HG02610 (cell line): ENCODE data around the gene SETDB1.

Source experiments
- ATAC-seq: cut with Tn5 transposase; IDR thresholded peaks from one replicate; pipeline ENCODE4 v1.9.1; 2021; ENCODE audit warnings: mild to moderate bottlenecking, moderate library complexity; ENCODE audit not compliant: unreplicated experiment

The SETDB1 gene

DNA sequence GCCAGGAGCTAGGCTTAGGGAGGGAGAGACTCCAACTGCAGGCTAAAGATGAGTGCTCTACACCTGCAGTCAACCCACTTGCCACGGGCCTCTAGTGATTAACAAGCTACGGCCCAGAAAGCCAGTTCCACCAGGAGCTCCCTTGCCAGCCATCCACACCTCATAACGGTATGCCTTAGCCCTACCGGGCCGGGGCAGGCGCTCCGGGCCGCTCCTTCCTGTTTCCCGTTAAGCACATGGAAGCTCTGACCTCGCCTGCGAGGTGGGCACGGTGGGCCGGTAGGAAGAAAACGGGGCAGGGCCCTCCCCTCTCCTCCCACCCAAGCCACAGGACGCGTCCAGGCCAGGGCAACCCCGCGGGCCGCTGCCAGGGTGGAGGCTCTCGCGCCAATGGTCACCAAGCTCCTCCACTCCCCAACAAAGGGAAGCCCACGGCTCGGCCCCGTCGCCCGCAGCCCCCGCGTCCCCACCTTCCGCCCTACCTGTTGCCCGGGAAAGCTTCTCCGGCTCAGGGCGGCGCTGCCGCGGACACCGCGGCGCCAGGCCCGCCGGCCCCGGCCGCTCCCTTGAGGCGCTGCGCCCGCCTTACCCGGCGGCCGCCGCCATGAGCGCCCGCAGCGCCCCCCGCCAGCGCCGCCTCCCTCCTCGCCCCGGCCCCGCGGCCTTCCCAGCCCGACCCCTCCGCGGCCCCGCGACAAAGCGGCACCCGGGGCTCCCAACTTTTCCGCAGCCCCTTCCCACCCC lies 47.8 kb downstream of the SETDB1 start:
- ATAC-seq, result peak; percentile 38

DNA sequence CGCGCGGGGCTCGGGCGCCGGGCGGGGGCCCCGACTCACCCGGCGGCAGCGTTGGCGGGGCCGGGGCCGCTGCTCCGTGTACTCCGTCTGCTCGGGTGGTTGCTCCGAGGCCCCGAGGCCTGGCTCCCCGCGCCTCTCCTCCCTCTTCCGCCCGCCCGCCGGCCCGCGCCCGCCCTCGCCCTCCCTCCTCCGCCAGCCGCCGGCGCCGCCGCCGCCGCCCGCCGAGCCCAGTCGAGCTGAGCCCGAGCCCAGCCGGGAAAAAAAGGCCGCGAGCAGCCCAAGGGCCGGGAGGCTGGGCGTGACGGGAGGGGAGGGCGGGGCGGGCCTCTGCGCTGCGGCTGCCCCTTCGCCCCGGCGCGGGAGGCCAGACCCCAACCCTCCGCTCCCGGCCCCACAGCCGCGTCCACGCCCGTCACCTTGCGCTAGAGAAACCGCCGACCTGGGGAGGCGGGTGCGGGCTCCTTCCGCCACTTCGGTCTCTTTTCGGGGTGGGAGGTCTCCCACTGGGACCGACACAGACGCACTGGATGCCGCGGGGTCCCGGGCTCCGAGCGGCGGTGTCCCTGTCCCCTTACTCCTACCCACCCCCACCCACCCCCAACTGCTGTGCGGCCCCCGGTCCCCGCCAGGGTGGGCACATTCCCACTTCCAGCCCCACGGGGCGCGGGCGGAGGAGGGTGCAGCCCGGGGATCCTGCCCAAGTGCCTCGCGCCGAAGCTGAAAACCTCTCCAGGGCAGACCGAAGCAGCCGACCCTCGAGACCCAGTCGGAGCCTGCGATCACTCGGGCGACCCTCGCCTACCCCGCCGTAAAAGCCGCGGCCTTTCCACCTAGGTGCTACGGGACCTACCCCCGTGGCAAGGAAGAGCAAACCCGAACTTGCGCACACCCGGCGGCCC lies 48.7 kb downstream of the SETDB1 start, which contains the start of gene CERS2:
CERS2 (minus strand) TSS at position 256 of the 899 bp plus-strand sequence. CDS start 5,745 bp downstream, outside the sequence.
- peak; percentile 48 for ATAC-seq

DNA sequence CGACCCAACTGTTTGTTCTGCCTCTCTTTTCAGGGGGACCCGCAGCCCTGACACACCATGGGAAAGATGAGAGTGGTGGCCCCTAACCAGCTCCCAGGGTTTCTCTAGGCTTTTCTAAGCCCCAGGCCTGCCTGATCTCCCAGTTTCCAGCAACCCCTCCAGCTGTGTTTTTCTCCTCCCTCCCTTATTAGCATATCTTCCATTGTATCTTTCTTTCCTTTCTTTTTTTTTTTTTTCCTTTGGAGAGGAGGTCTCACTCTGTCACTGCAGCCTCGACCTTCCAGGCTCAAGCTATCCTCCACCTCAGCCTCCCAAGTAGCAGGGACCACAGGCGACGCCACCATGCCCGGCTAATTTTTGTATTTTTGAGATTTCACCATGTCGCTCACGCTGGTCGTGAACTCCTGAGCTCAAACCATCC lies 50.2 kb downstream of the SETDB1 start:
- ATAC-seq, result no peak

DNA sequence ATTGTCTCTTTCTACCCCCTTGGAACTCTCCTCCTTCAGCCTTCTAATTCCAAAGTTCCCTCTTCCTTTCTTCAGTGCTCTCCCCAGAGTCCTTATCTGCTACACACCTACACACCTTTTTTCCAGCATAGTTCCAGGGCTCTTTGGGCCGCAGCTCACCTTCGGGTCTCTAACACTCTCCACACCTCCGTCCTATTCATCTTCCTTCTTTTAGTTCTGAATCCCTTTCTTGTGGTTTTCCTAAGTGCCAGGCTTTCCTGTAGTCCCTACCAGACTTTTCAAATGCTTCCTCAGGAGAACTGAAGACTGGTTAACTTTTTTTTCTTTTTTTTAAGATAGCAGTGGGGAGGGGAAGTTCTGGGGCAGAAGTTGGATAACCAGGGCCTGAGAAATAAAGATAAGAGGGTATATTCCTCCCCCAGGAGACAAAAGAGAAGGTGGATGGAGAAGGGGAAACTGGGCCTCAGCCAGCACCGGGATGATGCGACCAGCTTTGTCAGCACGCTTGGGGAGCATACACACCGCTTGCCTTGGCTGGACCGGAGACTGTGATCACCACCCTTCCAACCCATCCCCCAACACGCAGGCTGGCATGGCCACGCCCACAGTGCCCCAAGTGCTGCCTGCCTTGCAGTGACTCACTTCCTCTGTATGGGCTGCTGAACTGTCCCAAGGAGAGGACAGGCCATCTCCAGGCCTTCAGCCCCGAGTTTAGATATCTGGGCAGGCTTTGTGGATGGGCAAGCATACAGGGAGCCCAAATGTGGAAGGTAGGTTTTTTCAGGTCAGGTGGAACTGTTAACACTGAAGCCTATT lies 50.9 kb downstream of the SETDB1 start:
- ATAC-seq, result no peak

DNA sequence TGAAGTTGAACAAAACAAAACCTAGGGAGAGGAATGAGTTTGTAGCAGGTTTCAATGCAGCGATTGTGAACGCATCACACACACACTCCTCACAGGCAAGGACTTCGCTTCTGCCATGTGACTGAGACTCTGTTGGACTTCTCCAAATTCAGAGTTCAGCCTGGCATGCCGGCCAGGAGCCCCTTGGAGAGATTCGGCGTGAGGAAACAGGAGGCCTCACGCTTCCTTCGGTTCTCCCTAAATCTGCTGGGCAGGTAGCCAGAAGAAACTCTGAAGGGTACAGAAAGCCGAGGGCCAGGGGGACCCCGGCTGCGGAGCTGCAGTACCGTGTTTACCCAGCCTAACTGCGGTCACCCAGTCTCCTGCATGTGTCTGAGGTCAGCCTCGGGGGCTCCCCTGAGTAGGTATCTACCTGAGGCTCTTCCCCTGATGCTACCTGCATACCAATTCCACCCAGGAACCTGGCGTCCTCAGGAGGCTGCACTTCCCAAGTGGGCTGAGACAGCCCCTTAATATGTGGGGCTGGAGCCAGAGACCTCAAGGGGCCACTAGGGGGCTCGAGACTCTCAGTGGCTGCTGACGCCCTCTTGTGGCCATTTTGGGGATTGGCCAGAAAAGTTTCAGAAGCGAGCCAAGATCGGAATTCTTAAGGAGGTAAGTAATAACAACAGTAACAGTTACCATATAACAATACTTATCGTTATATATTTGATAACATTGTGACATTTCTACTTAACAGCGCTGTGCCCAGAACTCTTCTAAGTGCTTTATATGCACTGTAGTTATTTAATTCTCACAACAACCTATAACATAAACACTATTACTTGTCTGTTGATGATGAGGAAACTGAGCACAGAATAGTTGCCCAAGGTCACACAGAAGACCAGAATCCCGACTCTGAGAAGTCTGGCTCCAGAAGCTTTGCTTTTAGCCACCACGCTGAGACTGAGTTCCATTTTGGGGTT lies 53.2 kb downstream of the SETDB1 start:
- peak; percentile 42 for ATAC-seq

DNA sequence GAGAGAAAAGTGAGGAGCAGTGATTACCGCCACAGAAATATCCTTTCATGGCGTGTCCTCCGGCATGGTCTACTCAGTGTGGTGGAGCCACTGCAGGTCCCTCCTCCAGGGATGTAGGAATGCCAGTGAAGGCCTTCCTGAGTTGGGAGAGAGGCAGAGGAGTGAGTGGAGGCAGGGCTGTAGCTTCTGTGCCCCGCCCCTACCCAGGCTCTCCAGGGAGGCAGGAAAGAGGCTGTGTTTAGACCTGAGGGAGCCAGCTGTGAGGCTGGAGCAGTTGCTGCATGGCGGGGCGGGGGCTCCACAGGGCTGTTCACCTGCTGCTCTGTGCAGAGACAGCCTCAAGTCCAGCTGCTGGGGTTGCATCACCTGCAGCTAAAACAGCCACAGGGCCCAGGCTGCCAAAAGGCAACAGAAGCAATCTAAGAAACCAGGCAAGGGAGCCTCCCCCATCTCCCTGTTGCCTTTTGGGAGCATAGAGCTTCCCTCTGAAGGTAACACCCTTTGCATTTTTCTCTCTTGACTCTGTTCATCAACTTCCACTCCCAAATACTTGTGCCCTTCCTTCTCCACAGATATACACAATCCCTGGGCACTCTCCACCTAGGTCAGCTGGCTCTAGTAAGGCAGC lies 55.1 kb downstream of the SETDB1 start:
- ATAC-seq, result no peak

DNA sequence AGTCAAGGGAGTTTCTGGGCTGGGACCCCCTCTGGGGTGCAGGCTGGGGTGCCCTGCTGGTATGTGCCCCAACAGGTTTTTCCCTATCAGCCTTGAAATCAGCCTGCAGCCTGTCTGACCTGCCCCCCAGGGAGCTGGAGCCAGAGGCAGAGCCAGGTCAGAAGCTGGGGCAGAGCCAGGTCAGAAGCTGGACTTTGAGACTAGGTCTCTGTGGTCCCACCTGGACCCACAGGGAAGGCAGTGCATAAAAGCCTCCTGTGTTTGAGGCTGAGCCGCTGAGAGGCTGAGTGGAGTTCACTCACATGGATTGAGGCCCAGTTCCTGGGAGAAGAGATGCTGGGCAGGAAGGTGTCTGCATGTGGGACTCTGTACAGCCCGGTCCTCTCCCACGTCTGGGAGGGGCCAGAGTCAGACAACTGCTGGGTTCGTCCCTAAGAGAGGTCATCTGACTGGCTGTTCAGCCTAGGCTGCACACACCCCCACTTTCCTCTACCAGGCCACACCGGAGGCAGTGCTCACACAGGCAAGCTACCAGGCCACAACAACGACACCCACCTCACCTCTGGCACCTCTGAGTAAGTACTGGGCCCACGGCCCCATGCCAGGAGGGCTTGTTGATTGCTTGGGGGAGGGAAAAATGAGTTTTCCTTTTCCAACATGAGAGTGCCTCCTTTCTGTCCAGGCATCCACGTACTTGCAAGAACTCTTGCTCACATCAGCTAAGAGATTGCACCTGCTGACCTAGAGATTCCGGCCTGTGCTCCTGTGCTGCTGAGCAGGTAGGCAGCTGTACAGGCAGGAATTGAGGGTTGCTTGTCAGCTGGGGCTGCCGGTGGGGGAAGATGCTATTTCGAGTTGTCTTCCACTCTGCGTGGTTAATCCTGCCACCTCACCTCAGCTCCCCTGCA lies 55.9 kb downstream of the SETDB1 start, which contains the start of gene ANXA9:
ANXA9 (plus strand) TSS at position 488 of the 908 bp plus-strand sequence. CDS start 814 bp downstream, outside the sequence.
- ATAC-seq, result no peak

DNA sequence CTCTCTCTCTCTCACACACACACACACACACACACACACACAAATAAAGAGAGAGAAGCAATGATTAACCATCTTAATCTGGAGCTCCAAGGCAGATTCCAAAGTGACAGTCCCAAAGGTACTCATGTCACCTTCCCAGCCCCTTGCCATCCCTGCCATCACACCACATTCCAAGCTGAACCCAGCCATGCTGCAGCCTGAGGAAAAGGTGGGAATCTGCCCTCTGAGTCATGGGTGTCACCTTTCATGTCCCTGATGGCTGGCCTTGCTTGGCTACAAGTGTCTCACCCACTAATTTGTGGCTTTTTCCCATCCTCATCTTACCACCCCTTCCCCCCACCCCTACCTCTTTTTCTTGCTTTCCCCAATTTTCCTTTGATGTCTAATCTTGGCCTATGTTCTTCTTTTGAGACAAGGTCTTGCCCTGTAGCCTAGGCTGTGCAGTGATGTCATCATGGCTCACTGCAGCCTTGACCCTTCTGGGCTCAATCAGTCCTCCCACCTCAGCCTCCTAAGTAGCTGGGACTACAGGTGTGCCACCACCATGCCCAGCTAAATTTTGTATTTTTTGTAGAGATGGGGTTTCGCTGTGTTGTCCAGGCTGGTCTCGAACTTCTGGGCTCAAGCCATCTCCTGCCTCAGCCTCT lies 59.1 kb downstream of the SETDB1 start:
- no peak for ATAC-seq

DNA sequence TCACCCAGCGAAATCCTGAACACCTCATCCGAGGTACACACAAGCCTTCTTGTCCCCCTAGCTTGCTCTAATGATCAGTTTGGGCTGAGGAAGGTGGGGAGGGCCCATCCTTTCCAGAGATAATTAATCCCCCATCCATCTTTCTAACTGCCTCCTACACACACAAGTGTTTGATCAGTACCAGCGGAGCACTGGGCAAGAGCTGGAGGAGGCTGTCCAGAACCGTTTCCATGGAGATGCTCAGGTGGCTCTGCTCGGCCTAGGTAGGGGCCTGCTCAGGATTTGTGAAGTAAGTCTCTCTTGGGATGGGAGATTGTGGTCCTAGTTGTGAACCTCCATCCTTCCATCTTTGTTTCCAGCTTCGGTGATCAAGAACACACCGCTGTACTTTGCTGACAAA lies 61.8 kb downstream of the SETDB1 start:
- ATAC-seq, result no peak

DNA sequence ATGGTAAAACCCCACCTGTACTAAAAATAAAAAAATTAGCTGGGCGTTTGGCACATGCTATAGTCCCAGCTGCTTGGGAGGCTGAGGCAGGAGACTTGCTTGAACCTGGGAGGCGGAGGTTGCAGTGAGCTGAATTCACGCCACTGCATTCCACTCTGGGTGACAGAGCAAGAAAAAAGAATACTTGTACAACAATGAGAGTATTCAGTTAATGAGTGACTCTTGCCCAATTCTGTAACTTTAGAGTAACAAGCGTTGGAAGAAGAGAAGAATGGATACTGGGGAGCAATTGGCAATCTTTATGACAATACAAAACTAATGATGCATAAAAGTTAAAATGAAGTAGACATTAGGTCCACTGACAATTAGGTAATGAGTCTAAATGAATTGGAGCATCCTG lies 66.5 kb downstream of the SETDB1 start:
- no peak for ATAC-seq

DNA sequence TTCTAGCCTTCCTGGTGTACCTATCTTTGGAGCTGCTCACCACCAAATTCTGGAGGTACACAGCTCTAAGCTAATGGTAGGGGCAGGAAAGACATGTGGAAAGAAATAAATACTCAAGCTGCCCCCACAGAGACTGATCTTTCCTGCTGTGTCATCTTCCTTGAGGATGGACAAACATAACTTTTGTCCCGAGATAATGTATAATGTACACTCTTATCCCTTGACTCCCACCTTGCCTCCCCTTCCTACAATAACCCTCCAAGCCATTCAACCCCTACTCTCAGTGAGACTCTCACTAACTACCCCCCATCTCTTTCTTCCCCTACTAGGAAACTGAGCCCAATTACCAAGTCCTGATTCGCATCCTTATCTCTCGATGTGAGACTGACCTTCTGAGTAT lies 68.1 kb downstream of the SETDB1 start:
- no peak for ATAC-seq

DNA sequence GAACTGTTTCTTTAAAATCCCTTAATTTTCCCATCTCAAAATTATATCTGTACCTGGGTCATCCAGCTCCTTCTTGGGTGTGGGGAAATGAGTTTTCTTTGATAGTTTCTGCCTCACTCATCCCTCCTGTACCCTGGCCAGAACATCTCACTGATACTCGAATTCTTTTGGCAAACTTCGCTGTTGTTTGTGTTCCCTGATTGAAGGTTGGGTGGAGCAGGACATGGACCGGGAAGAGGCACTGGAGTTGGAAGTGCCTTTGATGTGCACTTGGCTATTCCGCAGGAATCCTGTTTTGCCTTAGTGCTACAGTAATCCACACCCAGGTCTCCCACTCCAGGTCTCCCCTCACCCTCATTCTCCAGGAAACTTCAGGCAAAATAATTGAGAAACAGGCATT lies 69.3 kb downstream of the SETDB1 start:
- ATAC-seq, result no peak

DNA sequence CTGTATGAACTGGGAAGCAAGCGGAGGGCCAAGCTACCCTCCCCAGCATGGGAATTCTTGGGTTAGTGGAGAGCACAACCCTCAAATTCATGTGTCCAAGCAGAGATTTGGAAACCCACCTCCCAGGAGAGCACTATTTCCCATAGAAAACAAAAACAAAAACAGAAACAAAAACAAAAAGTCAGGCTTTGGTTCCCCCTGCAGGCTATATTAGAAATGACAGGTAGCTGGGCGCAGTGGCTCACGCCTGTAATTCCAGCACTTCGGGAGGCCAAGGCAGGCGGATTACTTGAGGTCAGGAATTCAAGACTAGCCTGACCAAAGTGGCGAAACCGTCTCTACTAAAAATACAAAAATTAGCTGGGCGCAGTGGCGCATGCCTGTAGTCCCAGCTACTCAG lies 69.7 kb downstream of the SETDB1 start:
- no peak for ATAC-seq

DNA sequence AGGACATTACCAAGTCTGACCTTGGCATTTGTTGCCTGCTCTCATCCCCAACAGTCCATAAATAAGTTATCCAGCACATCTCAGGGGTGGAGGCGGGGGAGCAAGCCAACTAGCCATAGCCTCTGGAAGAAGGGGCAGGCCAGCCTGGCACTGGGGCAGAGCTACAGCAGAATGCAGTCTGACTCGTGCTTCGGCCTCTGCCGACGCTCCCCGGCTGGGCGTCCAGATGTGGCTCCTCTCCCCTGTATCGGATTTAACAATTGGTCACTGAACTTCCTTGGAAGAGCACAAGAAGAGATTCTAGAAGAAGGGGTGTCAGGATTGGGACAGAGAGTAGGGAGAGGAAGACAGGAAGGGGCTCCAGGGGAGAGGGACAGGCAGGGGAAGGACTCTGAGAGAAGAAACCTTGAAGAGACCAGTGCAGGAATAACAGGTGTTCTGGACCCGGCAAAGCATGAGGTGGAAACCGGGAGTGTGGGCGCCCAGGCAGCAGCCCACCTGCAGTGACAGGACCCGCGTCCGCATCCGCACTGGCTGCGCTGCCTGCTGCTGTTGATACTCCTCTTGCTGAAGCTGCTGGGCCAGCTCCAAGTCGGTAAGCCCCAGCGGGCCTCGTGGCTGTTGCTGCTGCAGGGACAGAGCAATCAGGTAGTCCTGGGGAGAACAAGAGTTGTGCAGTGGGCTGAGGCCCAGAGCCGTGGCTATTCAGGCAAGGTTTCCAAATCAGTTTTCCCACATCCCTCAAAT lies 71.1 kb downstream of the SETDB1 start:
- no peak for ATAC-seq

DNA sequence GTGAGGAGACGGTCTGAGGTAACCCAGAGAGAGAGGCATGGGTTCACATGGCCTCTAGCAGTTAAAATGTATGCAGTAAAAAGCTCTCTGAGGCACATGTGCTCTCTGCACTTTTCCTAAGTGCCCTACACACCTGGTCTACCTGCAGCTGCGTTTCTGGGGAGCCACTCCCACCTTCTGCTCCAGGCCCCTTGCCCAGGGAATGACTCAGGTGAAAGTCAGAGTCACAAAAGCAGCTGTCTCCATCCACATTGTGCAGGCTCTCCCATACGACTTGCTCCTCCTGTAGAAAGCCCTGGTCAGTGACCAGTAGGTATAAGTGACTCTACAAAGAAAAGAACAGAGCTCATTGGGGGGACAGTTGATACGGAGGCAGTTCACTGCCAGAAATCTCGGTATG lies 71.8 kb downstream of the SETDB1 start:
- no peak for ATAC-seq

DNA sequence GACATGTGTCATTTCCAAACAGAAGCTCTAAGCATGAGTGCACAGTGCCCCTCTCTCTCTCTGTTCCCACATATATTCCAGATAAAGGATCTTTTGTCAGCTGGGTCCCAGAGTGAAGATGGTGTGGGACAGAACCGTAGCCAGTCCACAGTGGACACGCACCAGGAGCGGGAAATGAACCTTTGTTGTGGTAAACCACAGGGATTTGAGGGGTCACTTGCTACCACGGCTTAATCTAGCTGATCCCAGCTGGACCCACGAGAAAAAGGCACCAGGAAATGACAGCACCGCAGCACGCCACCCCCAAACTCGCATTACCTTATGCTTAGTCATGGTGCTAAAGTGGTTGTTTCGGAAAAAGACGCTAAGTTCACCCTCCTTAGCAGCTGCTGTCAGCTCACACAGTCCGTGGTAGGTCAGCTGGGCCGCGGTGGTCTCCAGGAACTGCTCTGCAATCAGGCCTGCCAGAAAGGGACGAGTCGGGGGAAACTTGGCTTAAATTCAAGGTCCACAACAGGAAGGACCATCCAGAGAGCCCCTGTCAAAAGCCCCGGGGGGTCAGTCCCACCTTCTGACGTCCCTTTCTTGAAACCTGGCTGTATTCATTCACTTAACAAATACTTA lies 73.0 kb downstream of the SETDB1 start:
- ATAC-seq, result no peak

DNA sequence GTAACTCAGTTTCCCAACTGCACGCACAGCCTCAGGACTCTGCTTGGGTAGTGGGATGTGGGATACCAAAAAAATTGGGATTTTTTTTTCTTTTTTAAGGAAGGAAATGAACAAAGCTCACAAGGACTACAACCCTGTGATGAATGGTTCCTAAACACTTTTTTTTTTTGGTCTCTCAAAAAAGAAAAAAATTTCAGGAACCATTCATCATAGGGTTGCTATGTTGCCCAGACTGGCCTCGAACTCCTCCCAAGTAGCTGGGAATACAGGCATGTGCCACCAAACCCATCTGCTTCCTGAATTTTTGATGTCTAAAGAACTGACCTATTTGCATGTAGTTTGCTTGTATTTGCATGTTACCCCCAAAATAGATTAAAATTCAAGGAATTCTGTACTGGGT lies 73.8 kb downstream of the SETDB1 start:
- ATAC-seq, result no peak
